Sigmoid colon (tissue), 4 donors: ENCODE results near the gene COL3A1.

ENCODE experiments used
- EP300 ChIP-seq, 4 donors: sonication (generic); formaldehyde crosslinking; IDR thresholded peaks; one replicate each; pipeline ENCODE4 v1.6.1; 2017; ENCODE audit warnings: antibody characterized with exemption in 4 of 4
- POLR2A ChIP-seq, 2 donors: fragments of 450-650 bp; IDR thresholded peaks; one replicate each; pipeline ENCODE4 v1.6.1; 2016; ENCODE audit warnings: antibody characterized with exemption in 2 of 2, mild to moderate bottlenecking in 2 of 2, moderate library complexity in 2 of 2

DNA sequence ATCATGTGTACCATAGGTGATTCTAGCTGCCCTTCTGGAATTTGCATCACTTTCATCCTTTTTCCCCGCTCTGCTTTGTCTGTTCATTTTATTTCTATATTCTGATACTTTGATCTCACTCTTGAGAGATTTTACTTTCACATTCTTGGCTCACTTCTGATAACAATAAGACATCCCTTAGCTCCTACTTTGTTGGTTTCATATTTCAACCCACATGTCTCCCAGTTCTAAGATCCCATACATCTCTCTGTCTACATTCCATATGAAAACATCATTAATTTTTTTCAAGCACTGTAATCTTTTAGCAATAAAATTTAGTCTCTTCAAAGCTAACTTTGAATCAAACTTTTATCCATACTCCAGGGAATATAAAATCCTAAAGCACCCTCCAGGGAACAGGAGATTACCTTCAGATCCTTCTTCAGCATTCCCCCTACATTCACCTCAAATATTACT lies 75.6 kb downstream of the COL3A1 start:
- no peak for TF ChIP-seq EP300 (IDR thresholded peaks at IDR 0.05)
- no peak for TF ChIP-seq POLR2A (IDR thresholded peaks at IDR 0.05)
